Uterus (tissue), 4 donors: ENCODE measurements around the gene KIAA0825. TPM values are rescaled to one million over a fixed set of nuclear protein-coding genes. Genes with fewer than 3 reads are reported as not detected.
A peak's percentile ranks its signal among the peaks of the same experiment; 100 is the strongest.

Experiments used
- DNase-seq, 2 donors: peaks; one replicate each; pipeline ENCODE4 v3.0.0-alpha.2; 2019 to 2020
- H3K27ac ChIP-seq, 2 donors: fragments of 200-600 bp; sonication (generic); 1 replicate in 1 of 2; 2 replicates in 1 of 2; pipeline ENCODE4 v1.5.1; 2016 to 2018
- H3K27me3 ChIP-seq, 2 donors: fragments of 200-600 bp; sonication (generic); one replicate each; pipeline ENCODE4 v1.5.1; 2018 to 2019; ENCODE audit warnings: control low read depth in 1 of 2
- H3K36me3 ChIP-seq, 2 donors: fragments of 200-600 bp; sonication (generic); one replicate each; pipeline ENCODE4 v1.5.1; 2019; ENCODE audit warnings: control low read depth in 1 of 2
- H3K4me1 ChIP-seq, 2 donors: fragments of 200-600 bp; sonication (generic); one replicate each; pipeline ENCODE4 v1.5.1; 2018 to 2019; ENCODE audit warnings: control low read depth in 1 of 2
- H3K4me3 ChIP-seq, 2 donors: fragments of 200-600 bp; sonication (generic); 1 replicate in 1 of 2; 2 replicates in 1 of 2; pipeline ENCODE4 v1.5.1; 2018 to 2019; ENCODE audit warnings: mild to moderate bottlenecking in 1 of 2
- H3K9me3 ChIP-seq, 2 donors: fragments of 200-600 bp; sonication (generic); one replicate each; pipeline ENCODE4 v1.5.1; 2019; ENCODE audit warnings: control low read depth in 1 of 2
- CTCF ChIP-seq, 4 experiments: fragments of 200-600 bp in 2 of 4; fragments of 450-650 bp in 2 of 4; sonication (generic) in 2 of 4; IDR thresholded peaks; one replicate each; pipeline ENCODE4 v1.5.1; 2016 to 2019; ENCODE audit warnings: antibody characterized with exemption in 4 of 4, mild to moderate bottlenecking in 2 of 4, moderate library complexity in 1 of 4
- POLR2A ChIP-seq, 2 donors: fragments of 450-650 bp; IDR thresholded peaks; one replicate each; pipeline ENCODE4 v1.6.1; 2016; ENCODE audit warnings: antibody characterized with exemption in 2 of 2, mild to moderate bottlenecking in 1 of 2, moderate library complexity in 1 of 2
- intact Hi-C: fragments of 100-400 bp; cut with DNase I; formaldehyde crosslinking; loops from one replicate; pipeline ENCODE4 v1.15.1; 2023; ENCODE audit warnings: low total_unique reads
- total RNA-seq, 4 donors: library from RNA; depleted of rRNA in 3 of 4; stranded (reverse); fragments of >200 nt in 3 of 4; gene quantifications; one replicate each; pipeline versions ENCODE4 v1.1.0 to v1.2.4, GENCODE V29; 2014 to 2023
- donor health status: DM: yes; HTN: yes; CAD: no.

The KIAA0825 gene
- total RNA-seq, 4 donors from 2014 or later: 1.5 to 34.6 (median 4.5) TPM

GRCh38 chr5:94540856-94541494 lies 77.4 kb downstream of the KIAA0825 start:
- Histone ChIP-seq H3K27me3 (no peaks in the 10 kb centered on the region), H3K4me3 (no peak overlapping the region), H3K9me3 (no peaks in the 10 kb centered on the region), H3K4me1 (no peaks in the 10 kb centered on the region), H3K27ac (no peak overlapping the region), H3K36me3 (no peaks in the 10 kb centered on the region)
- intact Hi-C loops: no loop called here
- no peak for DNase-seq
- TF ChIP-seq CTCF (IDR thresholded peaks at IDR 0.05) (no peak), POLR2A (IDR thresholded peaks at IDR 0.05) (no peak)

DNA sequence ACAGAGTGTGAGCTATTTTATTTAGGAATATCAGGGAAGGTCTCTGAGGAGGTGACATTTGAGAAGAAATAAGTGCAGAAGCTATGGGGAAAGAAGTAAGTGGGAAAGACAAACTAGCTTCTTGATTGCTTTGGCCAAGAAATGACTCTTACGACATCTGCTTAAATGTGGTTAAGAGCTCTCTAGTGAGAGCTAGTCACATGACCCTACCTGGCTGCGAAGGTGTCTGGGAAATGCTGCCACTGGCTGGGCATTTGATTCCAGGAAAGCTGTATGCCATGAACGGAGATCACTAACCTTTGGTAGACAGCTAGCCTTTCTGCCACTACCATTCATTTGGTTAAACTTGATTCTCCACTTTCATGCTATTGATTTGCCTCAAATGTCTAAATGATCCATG lies 80.1 kb downstream of the KIAA0825 start:
- Histone ChIP-seq H3K4me3 (no peak overlapping the region), H3K27me3 (no peaks in the 10 kb centered on the region), H3K36me3 (no peaks in the 10 kb centered on the region), H3K4me1 (no peaks in the 10 kb centered on the region), H3K9me3 (no peaks in the 10 kb centered on the region), H3K27ac (no peak overlapping the region)
- TF ChIP-seq POLR2A (IDR thresholded peaks at IDR 0.05) (no peak), CTCF (IDR thresholded peaks at IDR 0.05) (no peak)
- DNase-seq: no peak
- intact Hi-C loops: no loop called here

DNA sequence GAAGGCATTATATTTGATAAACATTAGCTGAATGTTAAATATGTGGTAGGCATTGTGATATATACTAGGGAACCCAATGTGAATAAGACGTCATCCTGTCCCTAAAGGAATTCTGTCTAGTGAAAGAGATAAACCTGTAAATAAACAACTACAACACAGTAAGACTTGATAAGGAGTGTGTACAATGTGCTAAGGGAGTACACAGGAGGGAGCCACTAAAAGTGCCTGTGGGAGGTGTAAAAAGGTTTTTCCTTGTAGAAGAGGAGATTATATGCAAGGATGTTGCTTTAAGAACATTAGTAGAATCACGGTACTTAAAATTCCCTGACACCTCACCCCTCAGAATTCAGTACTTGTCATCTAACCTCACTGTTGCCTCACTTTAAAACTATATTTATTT lies 91.7 kb downstream of the KIAA0825 start:
- DNase-seq: no peak
- Histone ChIP-seq H3K9me3 (no peaks in the 10 kb centered on the region), H3K27ac (no peak overlapping the region), H3K4me1 (no peaks in the 10 kb centered on the region), H3K27me3 (no peaks in the 10 kb centered on the region), H3K36me3 (no peaks in the 10 kb centered on the region), H3K4me3 (no peak overlapping the region)
- TF ChIP-seq POLR2A (IDR thresholded peaks at IDR 0.05): no peak
- no peak for TF ChIP-seq CTCF (IDR thresholded peaks at IDR 0.05)
- intact Hi-C loops: no loop called here

- H3K9me3 ChIP-seq: no peaks in the 10 kb centered on the region
- no peaks in the 10 kb centered on the region for H3K27me3 ChIP-seq
- no peak overlapping the region for H3K4me3 ChIP-seq
- TF ChIP-seq POLR2A (IDR thresholded peaks at IDR 0.05) (no peak), CTCF (IDR thresholded peaks at IDR 0.05) (peak; percentile 24 to 42 (median 31))
- no peak for DNase-seq
- no peaks in the 10 kb centered on the region for H3K36me3 ChIP-seq
- no peaks in the 10 kb centered on the region for H3K4me1 ChIP-seq
- intact Hi-C loops: no loop called here
- H3K27ac ChIP-seq: no peak overlapping the region
Observed at GRCh38 chr5:94524841-94525697, 93.3 kb downstream of the KIAA0825 start.

DNA sequence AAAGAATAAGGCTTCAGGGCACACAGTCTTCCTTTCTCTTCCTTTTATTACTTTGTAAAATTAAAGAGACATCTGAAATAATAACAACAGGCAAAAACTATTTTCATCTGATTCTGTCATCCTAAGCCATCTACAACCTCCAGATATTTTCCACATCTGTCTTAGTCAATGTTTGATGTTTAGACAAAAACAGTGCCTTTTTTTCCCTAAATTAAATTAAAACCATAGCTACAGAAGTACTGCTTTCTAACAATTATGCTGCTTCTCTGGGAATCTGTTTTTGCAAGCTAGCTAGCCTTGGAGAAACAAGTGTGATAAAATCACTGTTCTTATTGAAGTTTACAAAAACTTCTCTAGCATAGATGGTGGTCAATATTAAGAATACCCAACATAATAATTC lies 95.4 kb downstream of the KIAA0825 start:
- TF ChIP-seq CTCF (IDR thresholded peaks at IDR 0.05): no peak
- TF ChIP-seq POLR2A (IDR thresholded peaks at IDR 0.05): no peak
- no peak for DNase-seq
- H3K27me3 ChIP-seq: no peaks in the 10 kb centered on the region
- H3K4me3 ChIP-seq: no peak overlapping the region
- H3K9me3 ChIP-seq: no peaks in the 10 kb centered on the region
- no peak overlapping the region for H3K27ac ChIP-seq
- H3K36me3 ChIP-seq: no peaks in the 10 kb centered on the region
- H3K4me1 ChIP-seq: no peaks in the 10 kb centered on the region
- intact Hi-C loops: no loop called here
